Aorta (tissue), 5 donors: ENCODE results near the gene IFT20. TPM values are rescaled to one million over a fixed set of nuclear protein-coding genes. Genes with fewer than 3 reads are reported as not detected.
"Not testable (repeated sequence)": the region's sequence is repeated elsewhere in the genome, so short reads cannot be mapped to it uniquely, and the experiment has no call there.

Source experiments
- ATAC-seq: fragments of 200-7000 bp; cut with Tn5 transposase; one replicate; pipeline ENCODE4 v1.9.1; 2022; ENCODE audit warnings: moderate library complexity; ENCODE audit not compliant: low FRiP score
- DNase-seq, 2 donors: peaks; one replicate each; pipeline ENCODE4 v3.0.0-alpha.2; 2020
- H3K27ac ChIP-seq, 2 donors: one replicate each; pipeline ENCODE4 v1.5.1; 2013; ENCODE audit warnings: low read length in 2 of 2, mild to moderate bottlenecking in 2 of 2, moderate library complexity in 2 of 2, control low read depth in 1 of 2, inconsistent platforms in 1 of 2, low read depth in 1 of 2
- H3K27me3 ChIP-seq, 2 donors: one replicate each; pipeline ENCODE4 v1.6.1; 2013; ENCODE audit warnings: control low read depth in 1 of 2, low read length in 1 of 2, mild to moderate bottlenecking in 1 of 2, moderate library complexity in 1 of 2; ENCODE audit not compliant: insufficient read depth in 2 of 2, control insufficient read depth in 1 of 2
- H3K36me3 ChIP-seq, 2 donors: one replicate each; pipeline ENCODE4 v1.6.1; 2013; ENCODE audit warnings: control low read depth in 1 of 2, low read length in 1 of 2, mild to moderate bottlenecking in 1 of 2; ENCODE audit not compliant: insufficient read depth in 2 of 2, control insufficient read depth in 1 of 2
- H3K4me1 ChIP-seq, 2 donors: one replicate each; pipeline ENCODE4 v1.6.1; 2013; ENCODE audit warnings: low read length in 2 of 2, control low read depth in 1 of 2, mild to moderate bottlenecking in 1 of 2, moderate library complexity in 1 of 2; ENCODE audit not compliant: insufficient read depth in 2 of 2, control insufficient read depth in 1 of 2
- H3K4me3 ChIP-seq, 2 donors: one replicate each; pipeline ENCODE4 v1.5.1; 2013; ENCODE audit warnings: low read length in 2 of 2, control low read depth in 1 of 2, mild to moderate bottlenecking in 1 of 2
- H3K9me3 ChIP-seq: one replicate; pipeline ENCODE4 v1.6.1; 2013; ENCODE audit warnings: mild to moderate bottlenecking, low read length; ENCODE audit not compliant: control insufficient read depth
- WGBS, 2 donors: extraction: QIAGEN DNeasy Blood & Tissue Kit; methylation state at CpG; one replicate each; pipeline ENCODE4 v1.1.7; 2013; 5-methylcytosine and 5-hydroxymethylcytosine counted together
- intact Hi-C, 2 donors: fragments of 100-400 bp; cut with DNase I; formaldehyde crosslinking; loops; one replicate each; pipeline versions ENCODE4 v1.14.2 to v1.15.0; 2022
- polyA plus RNA-seq, 2 donors: library from polyadenylated mRNA; stranded (reverse); fragments of 200-250 nt; gene quantifications; one replicate each; pipeline ENCODE4 v1.2.3, GENCODE V29; 2013
- total RNA-seq, 2 donors: library from RNA; stranded (reverse); fragmentation: NEBNext Ultra II Directional; extraction: Animal tissue kit (Norgen Biotek cat#: 25700); gene quantifications; one replicate each; pipeline ENCODE4 v1.2.1, GENCODE V29; 2021
- donor health status: healthy with polysubstance abuse.
- donor health status: Bipolar disorder and iron deficiency.
- donor health status: DM: no; HTN: no; CAD: no.
- donor health status: DM: no; HTN: no; CAD: no.
- donor health status: DM: yes; HTN: yes; CAD: no.

Gene IFT20
- total and polyA plus RNA-seq, 4 donors, result 34.5 to 74.3 (median 54.0) TPM

DNA sequence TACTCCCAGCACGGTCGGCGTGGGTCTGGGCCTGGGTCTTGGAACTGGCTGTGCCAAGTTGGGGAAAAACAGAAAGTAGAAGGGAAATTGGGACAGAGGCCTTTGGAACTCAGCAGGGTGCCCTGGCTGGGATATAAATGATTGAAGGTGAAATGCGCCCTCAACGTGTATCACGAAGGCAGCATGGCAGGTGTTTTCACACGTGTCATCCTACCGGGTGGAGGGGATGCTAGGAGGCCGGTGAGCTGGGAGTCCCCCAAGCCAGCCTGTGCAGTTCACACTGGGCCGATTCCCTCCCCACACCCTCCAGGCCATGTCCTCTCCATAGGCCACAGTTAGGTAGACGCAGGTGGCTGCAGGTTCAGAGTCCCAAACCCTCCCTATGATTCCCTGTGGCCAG, 6.2 kb upstream of the IFT20 start:
- Histone ChIP-seq H3K27me3 (no peaks in the 10 kb centered on the region), H3K4me3 (no peak overlapping the region), H3K4me1 (peaks cover 3 to 10% of the 10 kb centered on the region in 2 donors), H3K36me3 (peaks cover 0 to 14% of the 10 kb centered on the region in 2 donors), H3K27ac (no peak overlapping the region), H3K9me3 (no peaks in the 10 kb centered on the region)
- DNase-seq (no peak), ATAC-seq (no peak)
- intact Hi-C loops, result no loop called here
- WGBS, 2 donors, result 87 to 93% methylated on average over 11 of the region's 11 CpGs

GRCh38 chr17:28340374-28340773, 5.1 kb upstream of the IFT20 start:
- 90 to 93% methylated on average over 6 of the region's 6 CpGs for WGBS, 2 donors
- H3K4me3 ChIP-seq, result no peak overlapping the region
- H3K36me3 ChIP-seq, result peaks cover 0 to 14% of the 10 kb centered on the region in 2 donors
- H3K9me3 ChIP-seq, result no peaks in the 10 kb centered on the region
- peaks cover under 1 to 6% of the 10 kb centered on the region in 2 donors for H3K4me1 ChIP-seq
- H3K27ac ChIP-seq, result no peak overlapping the region
- H3K27me3 ChIP-seq, result no peaks in the 10 kb centered on the region
- intact Hi-C loops, result no loop called here
- ATAC-seq (no peak), DNase-seq (no peak)

- WGBS, 2 donors, result 90 to 91% methylated on average over 15 of the region's 15 CpGs
- no peaks in the 10 kb centered on the region for H3K9me3 ChIP-seq
- no peak overlapping the region for H3K4me3 ChIP-seq
- no peaks in the 10 kb centered on the region for H3K27me3 ChIP-seq
- intact Hi-C loops, result loop anchor here (5.0 to 10.0 kb wide), 3 partner anchors 295 to 615 kb away; partner anchors contain the start of genes PHF12 (in 2 of the 2) and NLK (in 1 of the 2)
- peaks cover 0 to 6% of the 10 kb centered on the region in 2 donors for H3K4me1 ChIP-seq
- H3K27ac ChIP-seq, result no peak overlapping the region
- no peak for DNase-seq
- H3K36me3 ChIP-seq, result peaks cover 0 to 11% of the 10 kb centered on the region in 2 donors
- no peak for ATAC-seq
These were observed 4.2 kb upstream of the IFT20 start for GRCh38 chr17:28339431-28339830.

GRCh38 chr17:28338769-28339212, 3.5 kb upstream of the IFT20 start:
- intact Hi-C loops, result loop anchor here (5.0 to 10.0 kb wide), 3 partner anchors 294 to 616 kb away; partner anchors contain the start of genes PHF12 (in 2 of the 2) and NLK (in 1 of the 2)
- WGBS, 2 donors, result 83 to 90% methylated on average over 8 of the region's 8 CpGs
- not testable (repeated sequence) for H3K27ac ChIP-seq

GRCh38 chr17:28338056-28338768, 2.9 kb upstream of the IFT20 start:
- Histone ChIP-seq H3K4me3 (no peak overlapping the region), H3K36me3 (peaks cover 0 to 11% of the 10 kb centered on the region in 2 donors), H3K27ac (peak overlapping the region; percentile 12 to 49), H3K27me3 (no peaks in the 10 kb centered on the region), H3K4me1 (peaks cover 0 to 6% of the 10 kb centered on the region in 2 donors), H3K9me3 (no peaks in the 10 kb centered on the region)
- WGBS, 2 donors, result 22 to 31% methylated on average over 5 of the region's 5 CpGs
- DNase-seq, result no peak
- intact Hi-C loops, result loop anchor here (5.0 to 10.0 kb wide), 3 partner anchors 293 to 617 kb away; partner anchors contain the start of genes PHF12 (in 2 of the 2) and NLK (in 1 of the 2)
- no peak for ATAC-seq

More at GRCh38 chr17:28338769-28339212, 3.5 kb upstream of the IFT20 start:
- H3K4me3 ChIP-seq, ATAC-seq, DNase-seq, H3K9me3 ChIP-seq, H3K27me3 ChIP-seq, H3K4me1 ChIP-seq: not testable (repeated sequence)
- H3K36me3 ChIP-seq, result peaks cover 0 to 11% of the 10 kb centered on the region in 2 donors

- ATAC-seq (peak; percentile 37), DNase-seq (peak; percentile 64 to 81)
- H3K4me3 ChIP-seq, result peak overlapping the region; percentile 48 to 70
- intact Hi-C loops, result loop anchor here (2.0 to 10.0 kb wide), 5 partner anchors 17 to 619 kb away; partner anchors contain the start of genes PHF12 (in 2 of the 2), NLK (in 1 of the 2), POLDIP2 (in 1 of the 2) and TMEM97 (in 1 of the 2)
- H3K9me3 ChIP-seq, result no peaks in the 10 kb centered on the region
- no peaks in the 10 kb centered on the region for H3K27me3 ChIP-seq
- H3K4me1 ChIP-seq, result peaks cover 0 to 6% of the 10 kb centered on the region in 2 donors
- H3K27ac ChIP-seq, result peak overlapping the region; percentile 15 to 66
- 4 to 5% methylated on average over 27 to 29 of the region's 29 CpGs for WGBS, 2 donors
- H3K36me3 ChIP-seq, result peaks cover 0 to 1% of the 10 kb centered on the region in 2 donors
These were observed 943 bp upstream of the IFT20 start for GRCh38 chr17:28335959-28336871.

- no peak for DNase-seq
- peaks cover 0 to 6% of the 10 kb centered on the region in 2 donors for H3K36me3 ChIP-seq
- no peaks in the 10 kb centered on the region for H3K27me3 ChIP-seq
- peaks cover 0 to 6% of the 10 kb centered on the region in 2 donors for H3K4me1 ChIP-seq
- peak overlapping the region in 1 of 2 donors; percentile 69 for H3K27ac ChIP-seq
- intact Hi-C loops, result loop anchor here (2.0 to 10.0 kb wide), 4 partner anchors 16 to 620 kb away; partner anchors contain the start of genes PHF12 (in 2 of the 2), NLK (in 1 of the 2) and TMEM97 (in 1 of the 2)
- H3K4me3 ChIP-seq, result peak overlapping the region; percentile 43 to 73
- no peaks in the 10 kb centered on the region for H3K9me3 ChIP-seq
- WGBS, 2 donors, result 3 to 4% methylated on average over 18 of the region's 18 CpGs
- ATAC-seq, result no peak
These were observed 539 bp downstream of the IFT20 start for GRCh38 chr17:28334666-28335200.

- H3K9me3 ChIP-seq, result no peaks in the 10 kb centered on the region
- ATAC-seq (no peak), DNase-seq (no peak)
- intact Hi-C loops, result loop anchor here (2.0 to 10.0 kb wide), 3 partner anchors 15 to 621 kb away; partner anchors contain the start of genes NLK (in 1 of the 2), PHF12 (in 1 of the 2) and TMEM97 (in 1 of the 2)
- H3K4me1 ChIP-seq, result peaks cover 0 to 6% of the 10 kb centered on the region in 2 donors
- peak overlapping the region in 1 of 2 donors; percentile 43 for H3K4me3 ChIP-seq
- H3K27ac ChIP-seq, result no peak overlapping the region
- 48 to 51% methylated on average over 6 of the region's 6 CpGs for WGBS, 2 donors
- no peaks in the 10 kb centered on the region for H3K27me3 ChIP-seq
- peaks cover 0 to 6% of the 10 kb centered on the region in 2 donors for H3K36me3 ChIP-seq
These were observed 1.1 kb downstream of the IFT20 start for GRCh38 chr17:28334171-28334570.
